KBM-7 (cell line): Measurements from ENCODE around the gene FAM43A.
A peak's percentile ranks its signal among the peaks of the same experiment; 100 is the strongest.

Experiments
- DNase-seq: peaks from one replicate; pipeline ENCODE4 v3.0.0-alpha.2; 2015
- in situ Hi-C: fragments of 300-500 bp; cut with MboI; formaldehyde crosslinking; loops from 2 replicates; pipeline ENCODE4 v1.14.3; 2020; ENCODE audit warnings: low sequenced_read_pairs, low pct_unique_long_range_greater_than_20kb, mixed read lengths

FAM43A gene

DNA sequence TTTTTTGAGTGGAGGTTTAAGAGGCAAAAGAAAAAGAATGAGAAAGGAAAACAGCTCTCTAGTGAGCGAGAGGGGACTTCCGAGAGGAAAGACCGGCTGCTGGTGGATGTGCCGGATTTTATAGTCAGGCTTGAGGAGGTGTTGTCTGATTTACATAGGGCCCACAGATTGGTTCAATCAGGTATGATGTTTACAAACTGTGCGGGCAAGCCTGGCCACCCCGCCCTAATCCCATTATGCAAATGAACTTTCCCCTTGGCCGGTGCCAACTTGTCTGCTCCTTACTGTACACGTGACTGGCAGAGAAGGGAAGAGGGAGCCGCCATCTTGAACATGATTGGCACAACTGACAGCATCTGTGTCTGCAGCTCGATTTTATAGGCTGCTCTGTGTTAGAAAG is 44.7 kb downstream of the FAM43A start:
- in situ Hi-C loops: no loop called here
- no peak for DNase-seq

DNA sequence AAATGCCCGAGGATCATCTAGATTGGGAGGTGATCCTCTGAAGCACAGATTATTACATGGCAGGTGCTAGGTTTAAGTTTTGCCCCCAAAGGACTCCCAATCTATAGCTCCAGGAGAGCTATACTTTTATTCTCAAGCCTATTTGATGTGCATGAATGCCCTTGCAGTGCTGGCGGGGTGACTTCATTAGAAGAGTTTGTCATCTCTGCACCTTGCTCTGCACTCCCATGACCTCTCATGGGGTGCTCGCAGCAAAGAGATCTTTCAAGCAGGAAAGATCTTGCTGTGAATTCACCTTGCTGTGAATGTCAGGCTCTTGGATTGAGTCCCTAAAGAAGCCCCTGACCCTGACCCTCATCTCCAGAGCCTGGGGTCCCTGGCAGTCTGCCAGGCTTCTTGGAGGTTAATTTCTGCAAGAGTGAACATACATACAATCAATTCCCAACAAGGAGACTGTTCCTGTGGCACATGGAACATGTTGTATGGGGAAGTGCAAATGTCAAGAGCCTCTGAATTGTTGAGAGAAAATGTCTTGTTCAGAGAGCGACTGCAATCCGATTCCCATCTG is 45.9 kb downstream of the FAM43A start:
- in situ Hi-C loops: no loop called here
- no peak for DNase-seq

DNA sequence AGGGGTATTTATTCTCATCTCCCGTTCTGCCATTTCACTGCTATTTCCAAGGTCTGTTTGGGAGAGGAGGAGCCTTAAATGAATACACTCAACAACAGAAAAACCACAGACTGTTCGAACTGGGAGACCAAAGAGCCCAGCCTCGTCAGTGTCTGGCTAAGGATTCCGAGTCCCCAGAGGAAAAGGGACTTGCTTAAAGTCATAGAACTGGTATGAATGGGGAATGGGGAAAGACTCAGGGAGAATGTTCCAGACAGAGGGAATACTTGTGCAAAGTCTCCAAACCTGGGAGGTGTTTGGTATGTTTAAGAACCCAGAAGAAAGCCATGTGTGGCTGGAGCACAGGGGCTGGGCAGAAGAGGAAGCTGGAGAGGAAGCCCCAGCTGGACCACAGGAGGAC is 46.9 kb downstream of the FAM43A start:
- DNase-seq: peak; percentile 31
- in situ Hi-C loops: no loop called here

DNA sequence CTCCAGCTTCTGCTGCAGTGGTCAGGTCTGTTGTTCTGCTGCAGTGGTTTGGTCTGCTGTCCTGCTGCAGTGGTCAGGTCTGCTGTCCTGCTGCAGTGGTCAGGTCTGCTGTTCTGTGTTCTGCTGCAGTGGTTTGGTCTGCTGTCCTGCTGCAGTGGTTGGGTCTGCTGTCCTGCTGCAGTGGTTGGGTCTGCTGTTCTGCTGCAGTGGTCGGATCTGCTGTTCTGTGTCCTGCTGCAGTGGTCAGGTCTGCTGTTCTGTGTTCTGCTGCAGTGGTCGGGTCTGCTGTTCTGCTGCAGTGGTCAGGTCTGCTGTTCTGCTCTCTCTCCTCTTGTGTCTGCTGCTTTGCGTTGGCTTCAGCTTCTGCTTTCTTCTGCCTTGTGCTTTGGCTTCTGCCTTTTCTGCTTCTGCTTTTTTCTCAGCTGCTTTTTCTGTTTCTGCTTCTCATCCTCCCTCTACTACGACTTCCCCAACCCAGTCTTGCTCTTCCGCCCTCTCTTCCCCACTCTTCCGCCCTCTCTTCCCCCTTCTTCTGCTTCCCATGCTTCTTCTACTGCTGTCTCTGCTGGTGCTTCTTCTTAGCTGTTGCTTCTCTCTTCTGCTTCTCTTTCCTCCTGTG is 50.7 kb downstream of the FAM43A start:
- in situ Hi-C loops: no loop called here
- peak; percentile 90 for DNase-seq

DNA sequence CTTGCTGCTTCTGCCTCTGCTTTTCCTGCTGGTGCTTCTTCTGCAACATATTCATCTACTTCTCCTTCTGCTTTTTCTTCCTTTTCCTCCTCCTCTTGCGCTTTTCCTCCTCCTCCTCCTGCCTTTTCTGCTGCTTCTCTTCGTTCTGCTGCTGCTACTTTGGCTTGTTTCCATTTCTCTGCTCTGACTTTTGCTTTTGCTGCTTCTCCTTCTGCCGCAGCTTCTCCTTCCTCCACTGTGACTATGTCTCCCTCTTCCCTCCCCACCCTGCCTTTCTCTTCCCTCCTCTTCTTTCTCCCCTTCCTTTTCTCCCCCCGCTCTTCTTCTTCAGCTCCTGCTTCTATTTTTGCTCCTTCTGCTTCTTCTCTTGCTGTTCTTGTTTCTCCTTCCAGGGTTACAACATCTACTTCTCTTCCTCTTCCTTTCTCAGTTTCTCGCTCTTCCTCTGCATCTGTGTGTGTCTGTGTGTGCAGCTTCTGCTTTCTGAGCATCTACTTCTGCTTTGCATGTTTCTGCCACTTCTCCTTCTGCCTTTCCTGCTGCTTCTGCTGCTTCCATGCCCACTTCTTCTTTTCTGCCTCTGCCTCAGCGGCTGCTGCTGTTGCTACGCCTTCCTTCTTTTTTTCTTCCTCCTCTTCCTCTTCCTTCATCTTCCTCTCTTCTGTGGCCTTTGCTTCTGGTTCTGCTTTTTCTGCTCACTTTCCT is 51.4 kb downstream of the FAM43A start:
- in situ Hi-C loops: no loop called here
- DNase-seq: peak; percentile 98
